SK-N-MC (cell line): Measurements from ENCODE around the gene ATP2B2.

Experiments used
- EZH2 ChIP-seq: fragments of 200-600 bp; sonication (generic); IDR thresholded peaks from one replicate; pipeline ENCODE4 v1.6.1; 2017; ENCODE audit warnings: antibody characterized with exemption
- FOXP2 ChIP-seq: optimal IDR thresholded peaks from 2 replicates; pipeline ENCODE3; 2011; ENCODE audit warnings: mild to moderate bottlenecking, moderate library complexity; ENCODE audit not compliant: insufficient read depth; ENCODE audit errors: extremely low read length, control extremely low read depth
- POLR2AphosphoS5 ChIP-seq: IDR thresholded peaks from 2 replicates; pipeline ENCODE4 v1.6.1; 2012; ENCODE audit warnings: mild to moderate bottlenecking, low read depth, low read length, borderline replicate concordance

GRCh38 chr3:10401990-10402761 is 103.2 kb downstream of the ATP2B2 start:
- no peak for TF ChIP-seq POLR2AphosphoS5
- no peak for TF ChIP-seq EZH2
- TF ChIP-seq FOXP2, result no peak
